Activated naive CD4-positive, alpha-beta T cell treated with anti-CD3 and anti-CD28 coated beads, Interleukin-2, amount 50 U/mL, for 72 hours (primary cell): ENCODE data around the gene UPK1B. TPM values are rescaled to one million over a fixed set of nuclear protein-coding genes. Genes with fewer than 3 reads are reported as not detected.
"Not testable (repeated sequence)": the region's sequence is repeated elsewhere in the genome, so short reads cannot be mapped to it uniquely, and the experiment has no call there.

Experiments
- ATAC-seq, 2 donors: fragments of 150-1000 bp; cut with Tn5 transposase; 2 replicates each; pipeline ENCODE4 v1.10.0; 2021; ENCODE audit warnings: mild to moderate bottlenecking in 2 of 2, moderate library complexity in 2 of 2
- DNase-seq, 2 donors: peaks; one replicate each; pipeline ENCODE4 v3.0.0; 2021 to 2022; ENCODE audit warnings: low spot score in 2 of 2
- H3K27ac Mint-ChIP-seq, 2 donors: one replicate each; pipeline ENCODE4 v1.8.0; 2022; ENCODE audit warnings: mild to moderate bottlenecking in 2 of 2, mixed read lengths in 2 of 2
- H3K36me3 Mint-ChIP-seq, 2 donors: one replicate each; pipeline ENCODE4 v1.8.0; 2022; ENCODE audit warnings: mixed read lengths in 2 of 2
- H3K9me3 Mint-ChIP-seq, 2 donors: one replicate each; pipeline ENCODE4 v1.8.0; 2022; ENCODE audit warnings: mixed read lengths in 2 of 2
- total RNA-seq, 2 donors: library from RNA; stranded (reverse); gene quantifications; one replicate each; pipeline ENCODE4 v1.2.3, GENCODE V29; 2022

Gene UPK1B
- under 1 TPM in 1 of 2 donors, not detected in 1; 0.51 TPM for total RNA-seq

DNA sequence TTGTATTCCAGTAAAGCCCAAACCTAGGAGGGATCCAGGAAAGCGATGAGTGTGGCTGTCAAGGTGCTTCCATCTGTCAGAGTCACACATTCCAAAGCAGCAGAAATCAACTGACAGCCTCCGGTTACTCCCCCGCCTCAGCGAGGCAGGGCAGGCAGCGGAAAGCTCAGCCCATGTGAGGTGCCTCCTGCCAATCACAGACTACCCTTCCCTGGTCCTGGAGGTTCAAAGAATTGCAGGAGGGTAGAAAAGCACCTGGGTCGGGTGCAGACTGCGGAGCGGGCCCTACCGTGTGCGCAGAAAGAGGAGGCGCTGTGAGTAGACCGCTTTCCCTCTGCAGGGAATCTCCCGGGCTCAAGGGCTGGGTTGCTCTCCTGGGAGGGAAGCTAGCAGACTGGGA, at the start of gene UPK1B:
TSS of gene UPK1B (plus strand) at position 274 of the 400 bp plus-strand sequence. CDS start 13,144 bp downstream, outside the sequence.
- Mint-ChIP-seq H3K9me3 (no peaks in the 10 kb centered on the region), H3K27ac (no peak within 1 kb of the TSS), H3K36me3 (no peaks in the 10 kb centered on the region)
- ATAC-seq (peak; percentile 26 to 55), DNase-seq (no peak)

- H3K9me3 Mint-ChIP-seq = no peaks in the 10 kb centered on the region
- no peak overlapping the region for H3K27ac Mint-ChIP-seq
- DNase-seq = no peak
- no peak for ATAC-seq
- no peaks in the 10 kb centered on the region for H3K36me3 Mint-ChIP-seq
Measured at GRCh38 chr3:119125342-119125741, 48.1 kb upstream of the UPK1B start.

GRCh38 chr3:119125742-119126504, 47.5 kb upstream of the UPK1B start:
- Mint-ChIP-seq H3K36me3 (peaks cover 0 to 5% of the 10 kb centered on the region in 2 donors), H3K9me3 (peaks cover 0 to 3% of the 10 kb centered on the region in 2 donors), H3K27ac (no peak overlapping the region)
- DNase-seq = no peak
- no peak for ATAC-seq

DNA sequence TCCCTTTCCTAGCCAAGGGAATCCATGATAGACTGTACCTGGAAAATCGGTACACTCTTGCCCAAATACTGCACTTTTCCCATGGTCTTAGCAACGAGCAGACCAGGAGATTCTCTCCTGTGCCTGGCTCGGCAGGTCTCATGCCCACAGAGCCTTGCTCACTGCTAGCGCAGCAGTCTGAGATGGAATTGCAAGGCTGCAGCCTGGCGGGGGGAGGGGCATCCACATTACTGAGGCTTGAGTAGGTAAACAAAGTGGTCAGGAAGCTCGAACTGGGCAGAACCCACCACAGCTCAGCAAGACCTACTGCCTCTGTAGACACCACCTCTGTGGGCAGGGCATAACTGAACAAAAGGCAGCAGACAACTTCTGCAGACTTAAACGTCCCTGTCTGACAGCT, 43.1 kb upstream of the UPK1B start:
- not testable (repeated sequence) for H3K27ac Mint-ChIP-seq, H3K36me3 Mint-ChIP-seq, ATAC-seq, DNase-seq
- H3K9me3 Mint-ChIP-seq = peaks cover 4 to 14% of the 10 kb centered on the region in 2 donors

- ATAC-seq, DNase-seq, H3K36me3 Mint-ChIP-seq, H3K27ac Mint-ChIP-seq: not testable (repeated sequence)
- H3K9me3 Mint-ChIP-seq = peaks cover 4 to 14% of the 10 kb centered on the region in 2 donors
Measured at GRCh38 chr3:119132291-119132690, 41.1 kb upstream of the UPK1B start.

DNA sequence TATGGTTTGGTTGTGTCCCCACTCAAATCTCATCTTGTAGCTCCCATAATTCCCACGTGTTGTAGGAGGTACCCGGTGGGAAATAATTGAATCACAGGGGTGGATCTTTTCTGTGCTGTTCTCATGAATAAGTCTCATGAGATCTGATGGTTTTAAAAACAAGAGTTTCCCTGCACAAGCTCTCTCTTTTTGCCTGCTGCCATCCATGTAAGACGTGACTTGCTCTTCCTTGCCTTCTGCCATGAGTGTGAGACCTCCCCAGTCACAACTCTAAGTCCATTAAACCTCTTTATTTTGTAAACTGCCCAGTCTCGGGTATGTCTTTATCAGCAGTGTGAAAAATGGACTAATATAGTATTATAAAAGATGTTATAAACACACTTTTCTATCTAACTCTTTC, 34.0 kb upstream of the UPK1B start:
- H3K9me3 Mint-ChIP-seq, H3K27ac Mint-ChIP-seq, ATAC-seq, DNase-seq, H3K36me3 Mint-ChIP-seq: not testable (repeated sequence)

GRCh38 chr3:119140466-119140865, 32.9 kb upstream of the UPK1B start:
- no peak for DNase-seq
- H3K27ac Mint-ChIP-seq = no peak overlapping the region
- H3K9me3 Mint-ChIP-seq = no peaks in the 10 kb centered on the region
- ATAC-seq = no peak
- H3K36me3 Mint-ChIP-seq = no peaks in the 10 kb centered on the region

DNA sequence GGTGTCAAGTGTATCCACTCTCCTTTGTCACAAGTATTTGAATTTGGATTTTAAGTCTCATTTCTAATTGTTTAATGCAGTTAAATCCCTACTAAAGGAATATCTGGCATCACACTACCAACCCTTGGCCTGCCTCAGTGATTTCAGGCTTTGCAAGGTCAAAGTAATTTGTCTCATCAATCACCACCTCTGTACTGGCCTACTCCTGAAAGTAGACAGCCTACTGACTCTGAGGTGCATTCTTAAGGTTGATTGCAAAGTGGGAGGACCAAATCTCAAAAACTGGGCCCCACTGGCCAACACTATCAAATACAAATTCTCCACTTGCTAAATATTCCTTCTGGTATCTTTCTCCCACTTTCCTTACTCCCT, 28.3 kb upstream of the UPK1B start:
- DNase-seq (no peak), ATAC-seq (peak; percentile 31 to 32)
- no peaks in the 10 kb centered on the region for H3K36me3 Mint-ChIP-seq
- no peak overlapping the region for H3K27ac Mint-ChIP-seq
- no peaks in the 10 kb centered on the region for H3K9me3 Mint-ChIP-seq

GRCh38 chr3:119145500-119146167, 27.8 kb upstream of the UPK1B start, which contains the start of gene TEX55:
TEX55 (plus strand) TSS chr3:119146165; CDS start chr3:119146190, 25 bp downstream.
- DNase-seq = no peak
- Mint-ChIP-seq H3K9me3 (no peaks in the 10 kb centered on the region), H3K27ac (no peak within 1 kb of the TSS), H3K36me3 (no peaks in the 10 kb centered on the region)
- peak; percentile 68 to 70 for ATAC-seq

- no peak overlapping the region for H3K27ac Mint-ChIP-seq
- no peaks in the 10 kb centered on the region for H3K36me3 Mint-ChIP-seq
- ATAC-seq (no peak), DNase-seq (no peak)
- no peaks in the 10 kb centered on the region for H3K9me3 Mint-ChIP-seq
Measured at GRCh38 chr3:119146578-119147375, 26.6 kb upstream of the UPK1B start.

DNA sequence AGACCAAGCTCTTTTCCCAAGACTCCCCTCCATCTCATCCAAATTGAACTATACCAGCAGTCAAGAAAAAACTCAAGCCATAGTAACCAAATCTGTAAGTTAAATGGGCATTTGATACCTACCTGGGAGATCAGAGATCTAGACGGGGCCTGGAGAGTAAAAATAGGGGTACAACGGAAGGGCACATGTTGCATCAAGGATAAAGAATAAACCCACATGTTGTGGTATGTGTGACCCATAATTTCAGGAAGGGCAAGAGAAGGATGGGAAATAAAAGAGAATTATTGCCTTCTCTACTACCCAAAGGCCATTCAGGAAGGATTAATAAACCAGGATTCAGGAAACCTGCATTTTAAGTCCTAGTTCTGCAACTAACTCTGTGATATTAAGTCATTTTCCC, 25.9 kb upstream of the UPK1B start:
- DNase-seq = no peak
- Mint-ChIP-seq H3K36me3 (no peaks in the 10 kb centered on the region), H3K9me3 (no peaks in the 10 kb centered on the region), H3K27ac (no peak overlapping the region)
- no peak for ATAC-seq

DNA sequence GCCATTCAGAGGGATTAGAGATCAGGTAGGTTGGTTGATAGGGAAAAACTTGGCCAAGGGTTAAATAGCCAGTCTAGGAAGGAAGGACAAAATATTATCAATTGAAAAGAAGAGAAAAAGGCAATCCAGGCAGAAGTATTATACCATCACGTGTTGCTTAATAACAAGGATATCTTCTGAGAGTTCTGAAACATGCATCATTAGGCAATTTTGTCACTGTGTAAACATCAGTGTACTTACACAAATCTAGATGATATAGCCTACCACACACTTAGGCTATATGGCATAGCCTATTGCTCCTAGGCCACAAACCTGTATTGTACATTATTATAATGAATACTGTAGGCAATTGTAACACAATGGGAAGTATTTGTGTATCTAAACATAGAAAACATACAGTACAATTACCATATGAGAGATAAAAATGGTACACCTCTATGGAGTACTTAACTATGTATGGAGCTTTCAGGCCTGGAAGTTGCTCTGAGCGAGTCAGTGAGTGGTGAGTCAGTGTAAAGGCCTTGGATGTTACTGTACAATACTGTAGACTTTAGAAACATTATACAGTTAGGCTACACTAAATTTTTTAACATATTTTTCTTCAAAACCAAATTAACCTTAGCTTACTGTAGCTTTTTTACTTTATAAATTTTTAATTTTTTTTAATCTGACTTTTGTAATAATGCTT, 24.8 kb upstream of the UPK1B start:
- Mint-ChIP-seq H3K9me3 (peaks cover 4% of the 10 kb centered on the region in 2 donors), H3K27ac (no peak overlapping the region)
- no peak for ATAC-seq

GRCh38 chr3:119149484-119149883, 23.9 kb upstream of the UPK1B start:
- no peak overlapping the region for H3K27ac Mint-ChIP-seq
- peaks cover 11 to 12% of the 10 kb centered on the region in 2 donors for H3K36me3 Mint-ChIP-seq
- ATAC-seq (peak; percentile 9 to 70), DNase-seq (no peak)
- H3K9me3 Mint-ChIP-seq = peaks cover 10 to 11% of the 10 kb centered on the region in 2 donors

More for the DNA sequence above, 24.8 kb upstream of the UPK1B start:
- DNase-seq = no peak
- peaks cover 2 to 3% of the 10 kb centered on the region in 2 donors for H3K36me3 Mint-ChIP-seq

GRCh38 chr3:119156868-119157267, 16.5 kb upstream of the UPK1B start:
- H3K9me3 Mint-ChIP-seq = peaks cover 13 to 20% of the 10 kb centered on the region in 2 donors
- ATAC-seq (no peak), DNase-seq (no peak)

DNA sequence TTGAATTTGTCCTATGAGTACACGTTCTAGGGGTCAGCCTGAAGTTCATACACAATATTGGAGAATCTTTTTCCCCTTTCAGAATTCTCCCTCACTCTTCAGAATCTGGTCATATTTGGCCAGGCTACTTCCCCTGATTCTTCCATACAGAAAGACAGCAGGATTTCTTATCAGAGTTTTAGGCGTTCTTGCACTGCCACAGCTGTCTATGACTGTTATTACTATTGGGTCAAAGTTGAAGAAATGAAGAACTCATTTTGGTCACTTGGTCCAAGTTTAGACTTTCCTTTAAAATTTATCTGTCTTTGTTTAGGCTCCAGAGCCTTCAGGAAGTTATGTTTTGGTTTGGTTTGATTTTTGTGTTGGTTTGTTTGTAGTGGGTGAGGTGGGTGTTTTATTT, 15.4 kb upstream of the UPK1B start:
- H3K36me3 Mint-ChIP-seq = peaks cover 22 to 24% of the 10 kb centered on the region in 2 donors
- DNase-seq (no peak), ATAC-seq (no peak)
- no peak overlapping the region for H3K27ac Mint-ChIP-seq
- H3K9me3 Mint-ChIP-seq = peaks cover 13 to 20% of the 10 kb centered on the region in 2 donors

More at GRCh38 chr3:119156868-119157267, 16.5 kb upstream of the UPK1B start:
- H3K27ac Mint-ChIP-seq = no peak overlapping the region
- H3K36me3 Mint-ChIP-seq = peaks cover 22 to 24% of the 10 kb centered on the region in 2 donors

- H3K36me3 Mint-ChIP-seq = peaks cover 15 to 17% of the 10 kb centered on the region in 2 donors
- no peak for ATAC-seq
- DNase-seq = no peak
Measured at GRCh38 chr3:119160361-119160760, 13.0 kb upstream of the UPK1B start.

More at GRCh38 chr3:119160361-119160760, 13.0 kb upstream of the UPK1B start:
- Mint-ChIP-seq H3K27ac (no peak overlapping the region), H3K9me3 (peaks cover 0 to 8% of the 10 kb centered on the region in 2 donors)
